GM19328 (cell line): ENCODE results near the gene SGMS1.

ENCODE experiments used
- ATAC-seq: cut with Tn5 transposase; IDR thresholded peaks from one replicate; pipeline ENCODE4 v1.9.1; 2021; ENCODE audit warnings: mild to moderate bottlenecking, moderate library complexity; ENCODE audit not compliant: unreplicated experiment

SGMS1 gene

DNA sequence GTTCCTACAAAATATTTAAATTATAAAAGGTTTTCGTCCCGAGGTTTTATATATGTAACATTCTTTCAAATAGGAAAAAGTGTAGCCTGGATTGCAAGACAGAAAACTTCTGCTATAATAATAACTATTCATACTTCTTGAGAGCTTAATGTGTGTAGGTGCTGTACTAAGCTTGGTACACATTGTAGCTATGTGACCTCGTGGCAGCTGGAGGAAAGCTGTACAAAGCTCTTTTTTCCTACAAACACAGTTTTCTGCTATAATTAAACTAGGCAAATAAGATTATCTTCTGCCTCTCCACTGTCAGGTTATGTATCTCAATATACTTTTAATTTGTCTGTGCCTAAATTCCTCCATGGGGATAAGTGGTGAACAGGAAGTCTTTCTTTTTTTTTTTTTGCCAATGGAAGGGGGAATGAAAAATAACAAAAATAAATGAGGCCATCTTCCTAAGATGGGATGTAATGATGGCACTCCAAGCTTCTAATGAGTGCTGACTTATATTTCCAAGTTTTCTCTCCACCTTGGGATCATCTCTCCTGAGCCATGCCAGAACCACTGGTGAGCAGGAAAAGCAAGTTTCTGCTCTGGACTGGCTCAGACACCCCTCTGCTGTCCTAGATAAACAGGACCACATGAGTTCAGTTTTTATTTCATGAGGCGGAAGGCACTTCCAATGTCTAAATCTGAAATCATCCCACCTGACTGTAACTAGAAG lies 9.9 kb downstream of the SGMS1 start:
- ATAC-seq, result no peak

DNA sequence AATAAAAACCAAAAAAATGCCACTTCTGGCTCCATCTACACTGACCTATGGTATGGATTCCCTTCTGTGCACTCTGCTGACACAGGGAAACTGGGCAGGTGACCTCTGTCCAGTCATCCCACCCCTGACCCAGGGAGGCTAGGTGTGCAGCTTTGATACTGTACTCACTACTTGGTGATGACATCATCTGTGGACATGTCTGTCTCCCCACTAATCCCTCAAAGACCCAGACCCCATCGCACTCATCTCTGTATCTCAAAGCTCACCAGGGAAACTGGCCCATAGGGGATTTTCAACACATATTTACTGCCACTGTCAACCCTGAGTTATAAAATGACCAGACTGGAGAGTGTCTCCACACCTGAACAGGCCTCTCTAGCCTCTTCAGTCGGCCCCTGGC lies 10.6 kb downstream of the SGMS1 start:
- no peak for ATAC-seq

- no peak for ATAC-seq
Observed at GRCh38 chr10:50610368-50610767, 13.4 kb downstream of the SGMS1 start.

GRCh38 chr10:50607356-50607925 lies 16.3 kb downstream of the SGMS1 start:
- ATAC-seq, result no peak

- no peak for ATAC-seq
Observed at GRCh38 chr10:50605951-50606270, 17.8 kb downstream of the SGMS1 start.

GRCh38 chr10:50605269-50605950 lies 18.3 kb downstream of the SGMS1 start:
- ATAC-seq, result peak; percentile 48

DNA sequence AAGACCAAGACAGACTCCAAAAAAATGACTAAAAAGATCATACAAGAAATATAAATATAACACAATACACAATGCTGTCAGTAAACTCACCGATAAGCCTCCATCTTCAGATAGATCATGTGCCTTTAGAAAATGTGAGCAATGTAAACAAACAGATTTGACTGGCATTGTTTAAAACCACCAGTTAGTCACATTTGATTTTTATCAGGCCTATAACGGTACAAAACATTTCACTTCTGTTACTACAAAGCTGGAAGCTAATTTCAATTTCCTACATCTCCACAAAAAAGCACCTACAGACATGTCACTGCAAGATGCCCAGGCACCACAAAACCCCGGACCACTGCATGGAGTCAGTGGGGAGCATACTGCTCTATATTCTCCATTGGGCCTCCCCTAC lies 18.9 kb downstream of the SGMS1 start:
- no peak for ATAC-seq

- ATAC-seq, result peak; percentile 68
Observed at GRCh38 chr10:50604049-50604640, 19.6 kb downstream of the SGMS1 start.

- no peak for ATAC-seq
Observed at GRCh38 chr10:50603151-50603850, 20.5 kb downstream of the SGMS1 start.

GRCh38 chr10:50601974-50602373 lies 21.8 kb downstream of the SGMS1 start:
- ATAC-seq, result no peak

DNA sequence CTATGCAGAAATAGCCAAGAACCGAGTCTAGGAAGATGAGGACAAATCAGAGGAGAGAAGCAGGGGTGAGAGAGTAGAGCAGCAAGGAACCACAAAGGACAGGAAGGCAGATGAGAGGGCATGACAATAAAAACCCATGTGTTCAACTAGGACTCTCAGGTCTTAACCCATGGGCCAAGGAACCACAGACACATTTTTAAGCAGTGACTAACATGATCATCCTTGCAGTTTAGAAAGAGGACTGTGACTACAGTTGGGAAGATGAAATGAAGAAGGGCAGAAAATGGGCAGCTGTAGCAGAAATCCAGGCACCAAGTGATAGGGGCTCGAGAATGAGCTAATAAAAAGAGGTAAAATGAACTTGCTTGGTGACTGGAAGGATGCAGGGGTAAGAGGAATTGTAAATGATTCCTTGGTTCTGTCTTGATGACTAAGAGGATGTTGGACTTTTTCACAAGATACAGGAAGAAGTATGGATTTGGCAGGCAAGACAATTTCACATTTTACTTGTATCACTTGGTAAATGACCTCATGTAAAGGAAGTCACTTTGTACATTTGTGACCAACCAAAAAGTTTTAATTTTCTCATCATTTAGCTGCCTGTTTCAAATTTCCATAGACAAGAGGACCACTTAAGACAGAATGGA lies 22.8 kb downstream of the SGMS1 start:
- ATAC-seq, result no peak

DNA sequence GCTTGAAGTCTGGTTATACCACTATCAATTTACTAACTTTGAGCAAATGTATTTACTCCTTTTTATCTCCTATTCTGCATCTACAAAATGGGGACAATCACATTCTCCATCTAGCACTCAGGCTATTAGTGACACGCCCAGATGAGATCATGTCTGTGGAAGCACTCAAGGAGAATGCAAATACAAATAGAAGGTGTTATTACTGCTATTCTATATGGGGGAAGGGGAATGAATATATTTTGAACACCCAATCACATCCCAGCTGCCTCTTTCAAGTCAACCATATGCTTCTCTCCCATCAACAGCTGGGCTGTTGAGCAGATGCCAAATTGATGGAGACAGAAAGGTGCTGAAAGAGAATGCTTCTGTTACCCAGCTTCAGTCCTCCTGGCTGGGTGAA lies 23.5 kb downstream of the SGMS1 start:
- ATAC-seq, result no peak

- no peak for ATAC-seq
Observed at GRCh38 chr10:50596897-50597296, 26.9 kb downstream of the SGMS1 start.

GRCh38 chr10:50596456-50596855 lies 27.3 kb downstream of the SGMS1 start:
- no peak for ATAC-seq

DNA sequence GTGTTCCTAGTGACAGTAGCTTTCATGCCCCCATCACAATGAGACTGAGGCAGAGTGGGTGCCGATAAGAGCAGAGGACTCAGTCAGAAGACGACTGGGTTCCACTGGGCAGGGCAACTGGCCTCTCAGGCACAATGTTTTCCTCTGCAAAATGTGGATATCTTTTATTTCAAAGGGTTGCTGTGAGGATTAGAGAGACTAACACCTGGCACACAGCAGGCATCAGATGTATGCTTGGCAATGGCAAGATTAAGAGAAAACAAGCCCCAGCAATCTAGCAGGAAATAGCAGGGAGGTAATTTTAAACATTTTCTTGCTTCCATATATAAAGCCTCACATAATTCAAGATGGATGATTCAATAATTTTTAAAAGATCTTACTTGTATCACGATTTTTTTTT lies 28.0 kb downstream of the SGMS1 start:
- ATAC-seq, result no peak

DNA sequence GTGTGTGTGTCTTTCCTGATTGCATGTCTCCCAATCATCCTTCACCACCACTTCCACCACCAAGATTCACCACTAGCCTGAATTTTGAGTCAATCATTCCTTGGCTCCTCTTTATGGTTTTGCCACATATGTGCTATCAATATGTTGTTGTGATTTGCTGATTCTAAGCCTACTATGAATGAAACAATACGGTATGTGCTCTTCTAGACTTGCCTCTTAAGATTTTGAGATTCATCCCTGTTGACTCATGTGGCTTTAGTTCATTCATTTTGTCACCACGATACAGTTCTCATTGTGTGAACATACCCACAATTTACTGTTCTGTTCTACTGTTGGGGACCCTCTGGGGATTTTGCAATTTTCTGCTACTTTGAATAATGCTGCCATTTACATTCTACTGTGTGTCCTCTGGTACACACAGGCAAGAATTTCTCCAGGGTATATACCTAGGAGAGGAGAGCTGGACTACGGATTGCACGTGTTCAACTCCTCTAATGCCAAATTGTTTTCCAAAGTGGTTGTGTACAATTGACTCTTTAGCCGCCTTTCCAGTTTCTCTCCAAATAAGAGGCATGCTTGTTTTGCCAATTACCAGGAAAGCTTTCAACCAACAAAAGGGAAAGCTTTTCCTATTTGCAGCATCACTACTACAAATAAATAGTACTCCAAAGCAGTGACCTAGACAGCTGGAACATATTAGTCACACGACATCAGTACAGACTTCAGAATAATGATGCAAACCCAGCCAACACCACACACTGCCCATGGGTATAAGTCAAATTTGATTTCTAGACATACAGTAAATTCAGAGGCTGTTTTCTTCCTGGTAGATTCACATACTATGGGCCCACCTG lies 30.0 kb downstream of the SGMS1 start:
- ATAC-seq, result no peak

GRCh38 chr10:50592961-50593418 lies 30.8 kb downstream of the SGMS1 start:
- no peak for ATAC-seq

- ATAC-seq, result no peak
Observed at GRCh38 chr10:50590935-50591334, 32.8 kb downstream of the SGMS1 start.

- no peak for ATAC-seq
Observed at GRCh38 chr10:50586740-50587088, 37.0 kb downstream of the SGMS1 start.
